Activated B cell treated with CpG ODN at 0.5 μM for 24 hours (primary cell): Measurements from ENCODE around the gene GPR68. TPM values are rescaled to one million over a fixed set of nuclear protein-coding genes. Genes with fewer than 3 reads are reported as not detected.
A peak's percentile ranks its signal among the peaks of the same experiment; 100 is the strongest.

Source experiments
- ATAC-seq: fragments of 200-7000 bp; cut with Tn5 transposase; one replicate; pipeline ENCODE4 v1.10.0; 2021; ENCODE audit warnings: low read depth, mild to moderate bottlenecking, moderate library complexity
- CTCF ChIA-PET: fragments of 350-600 bp; sonication (Branson Sonifier 250); formaldehyde crosslinking; loops from one replicate; lab custom pipeline; 2021; ENCODE audit warnings: antibody characterized with exemption; lab: Charles Lee
- POLR2A ChIA-PET: fragments of 350-600 bp; sonication (Branson Sonifier 250); formaldehyde crosslinking; loops from one replicate; lab custom pipeline; 2021; ENCODE audit warnings: antibody characterized with exemption; lab: Charles Lee
- DNase-seq: peaks from one replicate; pipeline ENCODE4 v3.0.0; 2022
- H3K27ac Mint-ChIP-seq: one replicate; pipeline ENCODE4 v1.8.0; 2020; ENCODE audit warnings: mixed read lengths
- H3K27me3 Mint-ChIP-seq: one replicate; pipeline ENCODE4 v1.8.0; 2021; ENCODE audit warnings: mixed read lengths
- H3K36me3 Mint-ChIP-seq: one replicate; pipeline ENCODE4 v1.8.0; 2021; ENCODE audit warnings: low read depth, mixed read lengths
- H3K4me1 Mint-ChIP-seq: one replicate; pipeline ENCODE4 v1.8.0; 2021; ENCODE audit warnings: mixed read lengths
- H3K4me3 Mint-ChIP-seq: one replicate; pipeline ENCODE4 v1.8.0; 2020; ENCODE audit warnings: mild to moderate bottlenecking, mixed read lengths
- H3K9me3 Mint-ChIP-seq: one replicate; pipeline ENCODE4 v1.8.0; 2020; ENCODE audit warnings: mixed read lengths
- CTCF ChIP-seq: fragments of 200-600 bp; IDR thresholded peaks from one replicate; pipeline ENCODE4 v1.8.0; 2022; ENCODE audit warnings: antibody characterized with exemption, mild to moderate bottlenecking
- intact Hi-C: fragments of 100-400 bp; cut with micrococcal nuclease; formaldehyde crosslinking; loops from one replicate; pipeline ENCODE4 v1.15.1; 2024
- total RNA-seq: library from RNA; stranded (reverse); gene quantifications from 2 replicates; pipeline ENCODE4 v1.2.3, GENCODE V29; 2022

GPR68 gene
- total RNA-seq, 1 donor from 2014 or later: 1.8 TPM

DNA sequence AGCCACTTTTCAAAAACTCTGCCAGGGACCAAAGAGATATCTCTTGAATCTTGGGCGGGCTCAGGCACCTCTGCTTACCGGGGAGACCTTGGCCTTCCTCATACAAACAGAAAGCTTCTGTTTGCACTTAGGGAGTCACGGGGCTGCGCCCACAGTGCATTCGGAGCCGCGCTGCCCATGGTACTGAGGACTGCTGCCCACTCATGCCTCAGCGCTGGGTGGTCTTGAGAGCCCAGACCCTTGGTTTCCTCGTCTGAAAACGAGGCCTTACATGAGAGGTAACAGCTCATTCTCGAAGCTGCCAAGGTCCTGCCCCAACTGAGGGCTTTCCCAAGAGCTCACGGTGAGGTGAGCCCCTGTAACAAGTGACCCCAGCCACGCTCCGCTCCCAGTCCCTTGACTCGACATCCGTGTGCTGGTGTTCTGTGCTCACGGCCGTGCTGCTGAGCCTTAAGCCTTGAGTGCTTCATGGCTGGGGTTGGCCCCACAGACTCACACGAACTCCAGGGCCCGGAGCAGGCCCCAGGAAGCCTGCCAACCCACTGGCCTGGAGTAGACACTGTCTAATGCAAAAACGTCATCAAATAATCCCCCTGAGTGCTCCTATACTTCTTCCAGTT is 47.4 kb upstream of the GPR68 start:
- peaks cover 96% of the 10 kb centered on the region for H3K36me3 Mint-ChIP-seq
- ChIA-PET POLR2A (no interaction called here), CTCF (interaction anchor here (0.6 to 12.1 kb wide), 2 partner anchors 116 to 120 kb away, joined by 4 to 265 read pairs; no protein-coding TSS in a partner anchor)
- DNase-seq (no peak), ATAC-seq (no peak)
- intact Hi-C loops: no loop called here
- peak overlapping the region; percentile 18 for H3K27ac Mint-ChIP-seq
- no peaks in the 10 kb centered on the region for H3K4me1 Mint-ChIP-seq
- H3K9me3 Mint-ChIP-seq: no peaks in the 10 kb centered on the region
- TF ChIP-seq CTCF: no peak
- H3K4me3 Mint-ChIP-seq: no peak overlapping the region
- no peaks in the 10 kb centered on the region for H3K27me3 Mint-ChIP-seq

- no peak for DNase-seq
- intact Hi-C loops: no loop called here
- Mint-ChIP-seq H3K4me1 (peaks cover 6% of the 10 kb centered on the region), H3K9me3 (no peaks in the 10 kb centered on the region), H3K4me3 (no peak overlapping the region), H3K27me3 (no peaks in the 10 kb centered on the region), H3K36me3 (peaks cover 95% of the 10 kb centered on the region), H3K27ac (no peak overlapping the region)
- ChIA-PET POLR2A (interaction anchor here (0.6 kb wide), 1 partner anchor 154 kb away, joined by 5 read pairs; no protein-coding TSS in a partner anchor), CTCF (interaction anchor here (12.1 kb wide), 1 partner anchor 115 kb away, joined by 265 read pairs; no protein-coding TSS in a partner anchor)
- no peak for ATAC-seq
- TF ChIP-seq CTCF: no peak
These were observed 46.5 kb upstream of the GPR68 start for GRCh38 chr14:91290986-91291385.

DNA sequence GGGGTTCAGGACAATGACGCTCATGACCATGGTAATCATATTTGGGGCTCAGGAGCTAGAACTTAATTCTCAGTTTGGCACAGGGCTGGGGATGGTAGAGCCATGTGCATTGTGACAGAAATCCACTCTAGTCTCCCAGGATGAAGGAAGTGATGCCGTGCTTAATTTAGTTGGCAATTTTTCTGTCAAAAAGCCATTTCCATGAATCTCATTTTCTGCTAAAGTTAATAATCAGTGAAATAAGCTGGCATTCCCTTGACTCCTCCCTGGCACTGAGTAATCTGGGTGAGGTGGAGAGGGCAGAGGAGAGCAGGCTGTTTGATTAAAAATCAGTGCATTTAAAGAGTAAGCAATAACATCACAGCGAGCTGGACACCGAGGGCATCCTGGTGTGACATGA is 45.0 kb upstream of the GPR68 start:
- TF ChIP-seq CTCF: no peak
- no peak overlapping the region for H3K27ac Mint-ChIP-seq
- H3K4me3 Mint-ChIP-seq: no peak overlapping the region
- ATAC-seq: no peak
- peaks cover 97% of the 10 kb centered on the region for H3K36me3 Mint-ChIP-seq
- no peak for DNase-seq
- H3K9me3 Mint-ChIP-seq: no peaks in the 10 kb centered on the region
- no peaks in the 10 kb centered on the region for H3K27me3 Mint-ChIP-seq
- POLR2A ChIA-PET: interaction anchor here (0.5 kb wide), 1 partner anchor 77 kb away, joined by 3 read pairs; no protein-coding TSS in a partner anchor
- CTCF ChIA-PET: interaction anchor here (1.0 to 12.1 kb wide), 2 partner anchors 70 to 114 kb away, joined by 3 to 265 read pairs; no protein-coding TSS in a partner anchor
- H3K4me1 Mint-ChIP-seq: peaks cover 20% of the 10 kb centered on the region
- intact Hi-C loops: loop anchor here (5.0 kb wide), 1 partner anchor 302 kb away; no protein-coding TSS in a partner anchor

DNA sequence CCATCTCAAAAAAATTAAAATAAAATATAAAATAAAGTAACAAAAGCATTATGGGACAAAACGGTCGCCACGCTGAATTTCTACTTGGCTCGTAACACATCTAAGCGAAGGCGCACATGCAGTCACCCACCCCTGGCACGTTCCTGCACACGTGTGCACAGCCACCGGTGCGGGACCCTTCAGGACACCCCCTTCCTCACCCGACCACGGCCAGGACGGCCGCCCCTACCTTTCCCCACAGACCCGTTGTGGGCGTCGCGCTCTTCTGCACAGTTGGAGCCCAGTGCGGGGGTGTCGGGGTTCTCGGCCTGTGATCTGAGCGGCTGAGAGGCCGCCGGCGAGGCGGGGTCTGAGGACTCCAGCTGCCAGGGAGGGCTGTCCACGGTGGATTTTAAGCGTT is 44.4 kb upstream of the GPR68 start:
- intact Hi-C loops: loop anchor here (5.0 kb wide), 1 partner anchor 302 kb away; no protein-coding TSS in a partner anchor
- Mint-ChIP-seq H3K9me3 (no peaks in the 10 kb centered on the region), H3K27me3 (no peaks in the 10 kb centered on the region), H3K4me1 (peaks cover 24% of the 10 kb centered on the region), H3K36me3 (peaks cover 97% of the 10 kb centered on the region), H3K27ac (no peak overlapping the region), H3K4me3 (no peak overlapping the region)
- ATAC-seq: no peak
- DNase-seq: no peak
- CTCF ChIA-PET: interaction anchor here (1.0 to 12.1 kb wide), 5 partner anchors 46 to 386 kb away, joined by 3 to 265 read pairs (median 7); partner anchors contain the start of gene GPR68
- POLR2A ChIA-PET: interaction anchor here (0.5 kb wide), 1 partner anchor 76 kb away, joined by 3 read pairs; no protein-coding TSS in a partner anchor
- no peak for TF ChIP-seq CTCF

GRCh38 chr14:91286530-91286937 is 42.0 kb upstream of the GPR68 start:
- no peak overlapping the region for H3K4me3 Mint-ChIP-seq
- peak; percentile 88 for ATAC-seq
- H3K27ac Mint-ChIP-seq: no peak overlapping the region
- peaks cover 24% of the 10 kb centered on the region for H3K4me1 Mint-ChIP-seq
- intact Hi-C loops: loop anchor here (1.0 to 5.0 kb wide), 6 partner anchors 32 to 383 kb away; no protein-coding TSS in a partner anchor
- POLR2A ChIA-PET: no interaction called here
- CTCF ChIA-PET: interaction anchor here (0.6 to 12.1 kb wide), 15 partner anchors 11 to 394 kb away, joined by 3 to 265 read pairs (median 3); partner anchors contain the start of genes GPR68 and RPS6KA5
- TF ChIP-seq CTCF: peak; percentile 90
- H3K36me3 Mint-ChIP-seq: peaks cover 97% of the 10 kb centered on the region
- H3K27me3 Mint-ChIP-seq: no peaks in the 10 kb centered on the region
- DNase-seq: peak; percentile 64
- H3K9me3 Mint-ChIP-seq: no peaks in the 10 kb centered on the region
